GM12865 (cell line): ENCODE measurements around the gene ACTG2.
"Not testable (repeated sequence)": the region's sequence is repeated elsewhere in the genome, so short reads cannot be mapped to it uniquely, and the experiment has no call there.

Source experiments
- DNase-seq: peaks from one replicate; pipeline ENCODE4 v3.0.0; 2010; ENCODE audit warnings: low read depth
- H3K4me3 ChIP-seq: 2 replicates; pipeline ENCODE4 v1.5.1; 2011; ENCODE audit warnings: mild to moderate bottlenecking, low read depth, low read length, control low read depth
- CTCF ChIP-seq: IDR thresholded peaks from 2 replicates; pipeline ENCODE4 v1.5.1; 2011; ENCODE audit warnings: low read length, control low read depth, low read depth, inconsistent platforms; ENCODE audit not compliant: insufficient read depth; ENCODE audit errors: missing control alignments

Gene ACTG2

GRCh38 chr2:73886357-73886756 is 6.5 kb upstream of the ACTG2 start:
- TF ChIP-seq CTCF: no peak
- no peak for DNase-seq
- no peak overlapping the region for H3K4me3 ChIP-seq

- DNase-seq: not testable (repeated sequence)
These were observed 5.0 kb upstream of the ACTG2 start for GRCh38 chr2:73887596-73888353.

GRCh38 chr2:73888388-73888787 is 4.4 kb upstream of the ACTG2 start:
- TF ChIP-seq CTCF: no peak
- H3K4me3 ChIP-seq: no peak overlapping the region
- DNase-seq: no peak

More at GRCh38 chr2:73887596-73888353, 5.0 kb upstream of the ACTG2 start:
- not testable (repeated sequence) for H3K4me3 ChIP-seq

GRCh38 chr2:73889206-73889605 is 3.6 kb upstream of the ACTG2 start:
- no peak for TF ChIP-seq CTCF
- DNase-seq: no peak
- no peak overlapping the region for H3K4me3 ChIP-seq

GRCh38 chr2:73890301-73891092 is 2.3 kb upstream of the ACTG2 start:
- no peak for TF ChIP-seq CTCF
- no peak overlapping the region for H3K4me3 ChIP-seq
- no peak for DNase-seq

GRCh38 chr2:73891276-73891901 is 1.4 kb upstream of the ACTG2 start:
- DNase-seq: no peak
- no peak overlapping the region for H3K4me3 ChIP-seq
- TF ChIP-seq CTCF: no peak
